HCT116 (cell line): ENCODE measurements around the gene PLEKHM3. TPM values are rescaled to one million over a fixed set of nuclear protein-coding genes. Genes with fewer than 3 reads are reported as not detected.

Experiments used
- ATAC-seq: fragments of 200-7000 bp; cut with Tn5 transposase; 2 replicates; pipeline ENCODE4 v1.9.1; 2020; ENCODE audit warnings: mild to moderate bottlenecking, moderate library complexity
- BruUV-seq: library from RNA; stranded (reverse); fragments of 400-500 nt; replicated peaks from 2 replicates; lab custom pipeline; 2021; lab: Mats Ljungman, UMichigan
- CTCF ChIA-PET: fragments of 300-600 bp; sonication (Branson Sonifier 250); formaldehyde crosslinking; loops from one replicate; lab custom pipeline; 2021; ENCODE audit warnings: antibody characterized with exemption; lab: Charles Lee
- POLR2A ChIA-PET: fragments of 300-600, 350-600 bp; sonication (Branson Sonifier 250); formaldehyde crosslinking; loops from one replicate; lab custom pipeline; 2021; ENCODE audit warnings: antibody characterized with exemption; lab: Charles Lee
- RAD21 ChIA-PET, 2 experiments: fragments of 300-600 bp; sonication (Branson Sonifier 250); formaldehyde crosslinking; loops; one replicate each; lab custom pipeline; 2023; ENCODE audit warnings: low total read pairs in 2 of 2; ENCODE audit not compliant: uncharacterized antibody in 2 of 2, unreplicated experiment in 2 of 2, low non-redundant PET in 1 of 2; lab: Charles Lee
- DNase-seq: peaks from one replicate; pipeline ENCODE4 v3.0.0-alpha.2; 2010; ENCODE audit warnings: low read depth, low spot score
- H2AFZ ChIP-seq: fragments of 200-600 bp; shearing (Covaris generic), sonication (generic); 2 replicates; pipeline ENCODE4 v1.6.1; 2017; ENCODE audit warnings: low read depth, mixed run types, mixed read lengths, antibody characterized with exemption, low read length; ENCODE audit not compliant: poor library complexity, severe bottlenecking
- H3K27ac ChIP-seq: 2 replicates; pipeline ENCODE4 v1.5.1; 2012; ENCODE audit warnings: low read depth, low read length
- H3K27me3 ChIP-seq: fragments of 200-600 bp; sonication (generic); 2 replicates; pipeline ENCODE4 v1.6.1; 2016; ENCODE audit warnings: mixed run types, low read length, mixed read lengths; ENCODE audit not compliant: insufficient read depth
- H3K36me3 ChIP-seq, 2 experiments: fragments of 200-500 bp in 1 of 2; fragments of 200-600 bp in 1 of 2; sonication (Bioruptor generic) in 1 of 2; sonication (generic) in 1 of 2; 2 replicates each; pipeline versions ENCODE4 v1.5.1 to v1.6.1; 2014 to 2016; ENCODE audit warnings: low read length in 2 of 2, inconsistent platforms in 1 of 2, mixed read lengths in 1 of 2, mixed run types in 1 of 2; ENCODE audit not compliant: insufficient read depth in 2 of 2, control insufficient read depth in 1 of 2
- H3K4me1 ChIP-seq, 2 experiments: fragments of 200-600 bp in 1 of 2; sonication (generic) in 1 of 2; 2 replicates each; pipeline versions ENCODE4 v1.5.1 to v1.6.1; 2012 to 2017; ENCODE audit warnings: low read length in 2 of 2, inconsistent platforms in 1 of 2, mild to moderate bottlenecking in 1 of 2, mixed read lengths in 1 of 2, mixed run types in 1 of 2, moderate library complexity in 1 of 2; ENCODE audit not compliant: insufficient read depth in 2 of 2, control insufficient read depth in 1 of 2
- H3K4me2 ChIP-seq: fragments of 200-600 bp; sonication (generic); 2 replicates; pipeline ENCODE4 v1.6.1; 2017; ENCODE audit warnings: mixed run types, low read length, mixed read lengths
- H3K4me3 ChIP-seq, 2 experiments: fragments of 200-600 bp in 1 of 2; sonication (generic) in 1 of 2; replicated peaks in 1 of 2; 2 replicates each; pipeline ENCODE4 v1.5.1; 2011 to 2016; ENCODE audit warnings: low read length in 2 of 2, control low read depth in 1 of 2, low read depth in 1 of 2, mild to moderate bottlenecking in 1 of 2, mixed read lengths in 1 of 2, mixed run types in 1 of 2
- H3K79me2 ChIP-seq: fragments of 200-600 bp; sonication (generic); 2 replicates; pipeline ENCODE4 v1.6.1; 2017; ENCODE audit warnings: mild to moderate bottlenecking, mixed run types, low read length, moderate library complexity, mixed read lengths; ENCODE audit not compliant: insufficient read depth
- H3K9ac ChIP-seq: fragments of 200-600 bp; sonication (generic); 2 replicates; pipeline ENCODE4 v1.6.1; 2016; ENCODE audit warnings: low read length, mixed read lengths
- H3K9me2 ChIP-seq: fragments of 200-600 bp; sonication (generic), shearing (Covaris generic); 2 replicates; pipeline ENCODE4 v1.6.1; 2017; ENCODE audit warnings: mixed run types, mild to moderate bottlenecking, moderate library complexity; ENCODE audit not compliant: insufficient read depth
- H3K9me3 ChIP-seq, 2 experiments: fragments of 200-500 bp in 1 of 2; fragments of 200-600 bp in 1 of 2; sonication (Bioruptor generic) in 1 of 2; sonication (generic) in 1 of 2; 2 replicates each; pipeline ENCODE4 v1.6.1; 2014 to 2017; ENCODE audit warnings: low read length in 2 of 2, mixed read lengths in 2 of 2, inconsistent platforms in 1 of 2, low read depth in 1 of 2, mild to moderate bottlenecking in 1 of 2, mixed run types in 1 of 2, moderate library complexity in 1 of 2; ENCODE audit not compliant: control insufficient read depth in 1 of 2, insufficient read depth in 1 of 2
- H4K20me1 ChIP-seq: fragments of 200-600 bp; sonication (generic), shearing (Covaris generic); 2 replicates; pipeline ENCODE4 v1.6.1; 2017; ENCODE audit warnings: mixed run types, mild to moderate bottlenecking, moderate library complexity; ENCODE audit not compliant: insufficient read depth
- ATF3 ChIP-seq: IDR thresholded peaks from 2 replicates; pipeline ENCODE4 v1.6.1; 2012
- CBX3 ChIP-seq: IDR thresholded peaks from 2 replicates; pipeline ENCODE4 v1.6.1; 2012; ENCODE audit warnings: low read depth
- CEBPB ChIP-seq: IDR thresholded peaks from 2 replicates; pipeline ENCODE4 v1.6.1; 2012; ENCODE audit warnings: low read depth
- EGR1 ChIP-seq: IDR thresholded peaks from 2 replicates; pipeline ENCODE4 v1.6.1; 2012; ENCODE audit warnings: low read depth
- ELF1 ChIP-seq: IDR thresholded peaks from 2 replicates; pipeline ENCODE4 v1.6.1; 2012; ENCODE audit warnings: low read depth, borderline replicate concordance
- EZH2 ChIP-seq: fragments of 200-600 bp; sonication (generic); IDR thresholded peaks from 2 replicates; pipeline ENCODE4 v1.6.1; 2017; ENCODE audit warnings: antibody characterized with exemption, mixed run types
- EZH2phosphoT487 ChIP-seq: fragments of 200-600 bp; IDR thresholded peaks from 2 replicates; pipeline ENCODE4 v1.6.1; 2018; ENCODE audit warnings: antibody characterized with exemption, borderline replicate concordance
- FOSL1 ChIP-seq: IDR thresholded peaks from 2 replicates; pipeline ENCODE4 v1.6.1; 2012; ENCODE audit warnings: low read depth
- JUND ChIP-seq: IDR thresholded peaks from 2 replicates; pipeline ENCODE4 v1.6.1; 2012
- POLR2A ChIP-seq: IDR thresholded peaks from 2 replicates; pipeline ENCODE4 v1.7.0; 2011; ENCODE audit warnings: borderline replicate concordance; ENCODE audit not compliant: insufficient read depth, insufficient read length; ENCODE audit errors: extremely low read depth
- POLR2AphosphoS5 ChIP-seq: IDR thresholded peaks from 2 replicates; pipeline ENCODE4 v1.6.1; 2011; ENCODE audit warnings: mild to moderate bottlenecking, low read depth, low read length, moderate library complexity
- RAD21 ChIP-seq: IDR thresholded peaks from 2 replicates; pipeline ENCODE4 v1.6.1; 2012; ENCODE audit warnings: low read depth, mild to moderate bottlenecking
- SIN3A ChIP-seq: IDR thresholded peaks from 2 replicates; pipeline ENCODE4 v1.6.1; 2012; ENCODE audit warnings: low read depth
- SP1 ChIP-seq: IDR thresholded peaks from 2 replicates; pipeline ENCODE4 v1.6.1; 2012; ENCODE audit warnings: low read depth
- SRF ChIP-seq: IDR thresholded peaks from 2 replicates; pipeline ENCODE4 v1.6.1; 2012; ENCODE audit warnings: low read depth
- YY1 ChIP-seq: IDR thresholded peaks from 2 replicates; pipeline ENCODE4 v1.6.1; 2011; ENCODE audit warnings: low read length, low read depth, moderate library complexity, mild to moderate bottlenecking; ENCODE audit not compliant: insufficient replicate concordance; ENCODE audit errors: extremely low read depth
- ZBTB33 ChIP-seq: IDR thresholded peaks from 2 replicates; pipeline ENCODE4 v1.6.1; 2011; ENCODE audit warnings: mild to moderate bottlenecking, low read length, moderate library complexity; ENCODE audit not compliant: insufficient replicate concordance; ENCODE audit errors: extremely low read depth
- ZNF274 ChIP-seq: fragments of 200-500 bp; sonication (Bioruptor generic); IDR thresholded peaks from 2 replicates; pipeline ENCODE4 v1.6.1; 2014; ENCODE audit warnings: mild to moderate bottlenecking, low read depth, low read length, inconsistent platforms
- intact Hi-C: fragments of 100-400 bp; cut with micrococcal nuclease; formaldehyde crosslinking; loops from 2 replicates; pipeline ENCODE4 v1.10.0; 2022
- total RNA-seq: library from RNA; stranded (reverse); gene quantifications from one replicate; pipeline ENCODE4 v1.2.1, GENCODE V29; 2021; ENCODE audit not compliant: unreplicated experiment

PLEKHM3 gene
- total RNA-seq, 1 experiment from 2014 or later = 6.3 TPM

- RAD21 ChIA-PET = no interaction called here
- no peak for ATAC-seq
- Histone ChIP-seq H3K9me2 (no peaks in the 10 kb centered on the region), H3K79me2 (no peaks in the 10 kb centered on the region), H2AFZ (no peak overlapping the region), H4K20me1 (no peaks in the 10 kb centered on the region), H3K9me3 (no peaks in the 10 kb centered on the region), H3K4me2 (no peak overlapping the region), H3K27me3 (no peaks in the 10 kb centered on the region), H3K27ac (no peak overlapping the region), H3K9ac (no peak overlapping the region), H3K4me3 (no peak overlapping the region), H3K4me1 (peaks cover 23 to 32% of the 10 kb centered on the region in 2 experiments), H3K36me3 (no peaks in the 10 kb centered on the region)
- intact Hi-C loops = no loop called here
- TF ChIP-seq EZH2phosphoT487 = no peak
- no peak for TF ChIP-seq CEBPB
- TF ChIP-seq SRF = no peak
- no peak for TF ChIP-seq YY1
- TF ChIP-seq SIN3A = no peak
- no peak for TF ChIP-seq ELF1
- no peak for TF ChIP-seq RAD21
- no peak for TF ChIP-seq FOSL1
- no peak for TF ChIP-seq CBX3
- TF ChIP-seq POLR2AphosphoS5 = no peak
- no peak for TF ChIP-seq JUND
- TF ChIP-seq EZH2 = no peak
- no peak for TF ChIP-seq ZNF274
- no TSS peak for BruUV-seq
- DNase-seq = no peak
- POLR2A ChIA-PET = no interaction called here
- CTCF ChIA-PET = no interaction called here
Measured at GRCh38 chr2:207815254-207815653, 210.1 kb downstream of the PLEKHM3 start.

DNA sequence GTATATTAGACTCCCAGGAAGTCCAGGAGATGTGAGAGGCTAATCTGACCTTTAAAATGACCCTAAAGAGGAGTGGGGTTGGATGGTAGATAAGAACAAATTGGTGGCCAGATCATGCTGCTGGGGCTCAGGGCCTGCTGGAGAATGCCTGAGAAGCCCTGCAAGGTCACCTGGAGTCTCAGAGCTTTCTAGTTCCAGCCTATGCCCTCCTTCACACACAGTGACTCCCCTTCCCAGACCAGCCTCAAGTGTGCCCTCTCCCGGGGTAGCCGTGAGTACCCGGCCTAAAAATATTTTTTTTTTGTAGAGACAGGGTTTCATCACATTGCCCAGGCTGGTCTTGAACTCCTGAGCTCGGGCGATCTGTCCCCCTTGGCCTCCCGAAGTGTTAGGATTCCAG is 211.4 kb downstream of the PLEKHM3 start:
- ATAC-seq = no peak
- H3K27me3 ChIP-seq = no peaks in the 10 kb centered on the region
- DNase-seq = no peak
- H3K9me2 ChIP-seq = no peaks in the 10 kb centered on the region
- H3K9me3 ChIP-seq = no peaks in the 10 kb centered on the region
- no peaks in the 10 kb centered on the region for H4K20me1 ChIP-seq
- no peak overlapping the region for H3K27ac ChIP-seq
- BruUV-seq = no TSS peak
- intact Hi-C loops = no loop called here
- H3K79me2 ChIP-seq = no peaks in the 10 kb centered on the region
- RAD21 ChIA-PET = no interaction called here
- H3K4me2 ChIP-seq = no peak overlapping the region
- no peak overlapping the region for H3K9ac ChIP-seq
- CTCF ChIA-PET = interaction anchor here (1.5 kb wide), 1 partner anchor 158 kb away, joined by 3 read pairs; no protein-coding TSS in a partner anchor
- no peak overlapping the region for H2AFZ ChIP-seq
- POLR2A ChIA-PET = no interaction called here
- no peak overlapping the region for H3K4me3 ChIP-seq
- H3K36me3 ChIP-seq = no peaks in the 10 kb centered on the region
- peaks cover 21 to 26% of the 10 kb centered on the region in 2 experiments for H3K4me1 ChIP-seq
- TF ChIP-seq FOSL1 (no peak), ATF3 (no peak), RAD21 (no peak), POLR2A (no peak), SIN3A (no peak), CBX3 (no peak), ZBTB33 (no peak), CEBPB (no peak), EGR1 (no peak), SP1 (no peak), SRF (no peak)
